ENCODE results near the gene HSH2D. TPM values are rescaled to one million over a fixed set of nuclear protein-coding genes. Genes with fewer than 3 reads are reported as not detected.

Gene HSH2D
- total RNA-seq, 6 experiments from 2014 or later = 0.26 to 1.7 (median 0.48) TPM

GRCh38 chr19:16197188-16197621 is 53.7 kb downstream of the HSH2D start:
- H3K4me3 ChIP-seq = peak overlapping the region; percentile 82 to 98 (median 93)
- no peaks in the 10 kb centered on the region for H3K9me3 ChIP-seq
- TF ChIP-seq, protein P1, sequence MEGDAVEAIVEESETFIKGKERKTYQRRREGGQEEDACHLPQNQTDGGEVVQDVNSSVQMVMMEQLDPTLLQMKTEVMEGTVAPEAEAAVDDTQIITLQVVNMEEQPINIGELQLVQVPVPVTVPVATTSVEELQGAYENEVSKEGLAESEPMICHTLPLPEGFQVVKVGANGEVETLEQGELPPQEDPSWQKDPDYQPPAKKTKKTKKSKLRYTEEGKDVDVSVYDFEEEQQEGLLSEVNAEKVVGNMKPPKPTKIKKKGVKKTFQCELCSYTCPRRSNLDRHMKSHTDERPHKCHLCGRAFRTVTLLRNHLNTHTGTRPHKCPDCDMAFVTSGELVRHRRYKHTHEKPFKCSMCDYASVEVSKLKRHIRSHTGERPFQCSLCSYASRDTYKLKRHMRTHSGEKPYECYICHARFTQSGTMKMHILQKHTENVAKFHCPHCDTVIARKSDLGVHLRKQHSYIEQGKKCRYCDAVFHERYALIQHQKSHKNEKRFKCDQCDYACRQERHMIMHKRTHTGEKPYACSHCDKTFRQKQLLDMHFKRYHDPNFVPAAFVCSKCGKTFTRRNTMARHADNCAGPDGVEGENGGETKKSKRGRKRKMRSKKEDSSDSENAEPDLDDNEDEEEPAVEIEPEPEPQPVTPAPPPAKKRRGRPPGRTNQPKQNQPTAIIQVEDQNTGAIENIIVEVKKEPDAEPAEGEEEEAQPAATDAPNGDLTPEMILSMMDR (IDR thresholded peaks at IDR 0.05) = no peak
- no peak for TF ChIP-seq POLR2A (IDR thresholded peaks at IDR 0.05)
- DNase-seq (no peak), ATAC-seq (peak in 3 of 4 donors; percentile 2 to 36 (median 29))
- H3K27me3 ChIP-seq = no peaks in the 10 kb centered on the region
- H3K36me3 ChIP-seq = peaks cover 0 to 2% (median 0%) of the 10 kb centered on the region in 4 donors
- peaks cover 0 to 55% (median 25%) of the 10 kb centered on the region in 4 donors for H3K4me1 ChIP-seq
- 13% methylated on average over 2 of the region's 2 CpGs for WGBS (ENCODE audit: insufficient coverage, low coverage, low lambda C conversion rate, missing lambda C conversion rate)
- intact Hi-C loops (cut with DNase I) = no loop called here
- H3K27ac ChIP-seq = peak overlapping the region; percentile 73 to 82 (median 76)

GRCh38 chr19:16197622-16198369 is 54.3 kb downstream of the HSH2D start, which contains the start of gene AP1M1:
TSS of gene AP1M1 (plus strand) at chr19:16197911. CDS start at chr19:16198027, 116 bp downstream.
- no peaks in the 10 kb centered on the region for H3K36me3 ChIP-seq
- H3K4me3 ChIP-seq = peak within 1 kb of the TSS; percentile 82 to 98 (median 93)
- peak; percentile 71 to 81 (median 80) for ATAC-seq
- H3K9me3 ChIP-seq = no peaks in the 10 kb centered on the region
- intact Hi-C loops (cut with DNase I) = no loop called here
- no peaks in the 10 kb centered on the region for H3K27me3 ChIP-seq
- WGBS (ENCODE audit: insufficient coverage, low coverage, low lambda C conversion rate, missing lambda C conversion rate) = 0% methylated on average over 21 of the region's 65 CpGs
- H3K27ac ChIP-seq = peak within 1 kb of the TSS; percentile 73 to 82 (median 76)
- TF ChIP-seq POLR2A (IDR thresholded peaks at IDR 0.05) = peak; percentile 71
- TF ChIP-seq, protein P1 (IDR thresholded peaks at IDR 0.05) = no peak
- peak; percentile 97 to 99 (median 99) for DNase-seq
- peaks cover 0 to 61% (median 27%) of the 10 kb centered on the region in 4 donors for H3K4me1 ChIP-seq

DNA sequence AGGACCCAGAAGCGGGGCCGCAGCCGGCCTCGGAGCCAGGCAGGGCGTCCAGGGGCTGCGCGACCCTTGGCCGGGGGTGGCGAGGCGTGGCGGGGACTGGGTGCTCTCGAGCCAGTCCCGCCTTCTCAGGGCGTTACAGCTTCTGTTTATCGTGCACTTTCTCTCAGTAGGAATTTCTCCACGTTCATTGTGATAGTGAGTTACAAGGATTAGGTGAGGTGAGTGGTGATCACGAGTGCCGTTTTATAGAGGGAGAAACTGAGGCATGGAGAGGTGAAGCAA is 54.8 kb downstream of the HSH2D start:
- Histone ChIP-seq H3K27ac (peak overlapping the region; percentile 73 to 82 (median 76)), H3K36me3 (peaks cover 0 to 2% (median 1%) of the 10 kb centered on the region in 4 donors), H3K4me1 (peaks cover 0 to 66% (median 30%) of the 10 kb centered on the region in 4 donors), H3K27me3 (no peaks in the 10 kb centered on the region), H3K9me3 (no peaks in the 10 kb centered on the region), H3K4me3 (peak overlapping the region; percentile 82 to 98 (median 93))
- no peak for TF ChIP-seq POLR2A (IDR thresholded peaks at IDR 0.05)
- TF ChIP-seq, protein P1 (IDR thresholded peaks at IDR 0.05) = no peak
- intact Hi-C loops (cut with DNase I) = no loop called here
- peak in 3 of 4 donors; percentile 9 to 18 (median 11) for ATAC-seq
- DNase-seq = peak in 1 of 3 donors; percentile 73
- 0% methylated on average over 1 of the region's 18 CpGs for WGBS (ENCODE audit: insufficient coverage, low coverage, low lambda C conversion rate, missing lambda C conversion rate)

- DNase-seq (peak in 1 of 3 donors; percentile 68), ATAC-seq (peak in 3 of 4 donors; percentile 2 to 13 (median 4))
- 71% methylated on average over 2 of the region's 9 CpGs for WGBS (ENCODE audit: insufficient coverage, low coverage, low lambda C conversion rate, missing lambda C conversion rate)
- peaks cover 0 to 8% (median 4%) of the 10 kb centered on the region in 4 donors for H3K36me3 ChIP-seq
- H3K4me1 ChIP-seq = peaks cover 0 to 77% (median 35%) of the 10 kb centered on the region in 4 donors
- intact Hi-C loops (cut with DNase I) = no loop called here
- H3K27ac ChIP-seq = peak overlapping the region in 2 of 3 donors; percentile 76 to 82
- H3K4me3 ChIP-seq = peak overlapping the region in 2 of 3 donors; percentile 82 to 98
- no peaks in the 10 kb centered on the region for H3K27me3 ChIP-seq
- TF ChIP-seq, protein P1 (IDR thresholded peaks at IDR 0.05) = no peak
- TF ChIP-seq POLR2A (IDR thresholded peaks at IDR 0.05) = no peak
- no peaks in the 10 kb centered on the region for H3K9me3 ChIP-seq
These were observed 55.9 kb downstream of the HSH2D start for GRCh38 chr19:16199275-16199932.

Measured in right lobe of liver (tissue), 6 donors.